ENCODE data around the gene CCDC144A.
"Not testable (repeated sequence)": the region's sequence is repeated elsewhere in the genome, so short reads cannot be mapped to it uniquely, and the experiment has no call there.

- TF ChIP-seq POLR2A (IDR thresholded peaks at IDR 0.05; ENCODE audit: low read length); GATA1 (IDR thresholded peaks at IDR 0.05; ENCODE audit: low read depth, low read length): not testable (repeated sequence)
These were observed 6.5 kb upstream of the CCDC144A start for GRCh38 chr17:16683290-16684138.
